HL-60 (cell line): ENCODE measurements around the gene CELF2.

Experiments used
- CTCF ChIP-seq: IDR thresholded peaks from one replicate; pipeline ENCODE4 v1.5.1; 2011; ENCODE audit warnings: low read length, control low read depth, inconsistent platforms; ENCODE audit not compliant: insufficient read depth
- GABPA ChIP-seq: IDR thresholded peaks from 2 replicates; pipeline ENCODE4 v1.6.1; 2012; ENCODE audit warnings: low read depth
- POLR2AphosphoS5 ChIP-seq: IDR thresholded peaks from 2 replicates; pipeline ENCODE4 v1.6.1; 2012; ENCODE audit warnings: low read depth
- REST ChIP-seq: IDR thresholded peaks from 2 replicates; pipeline ENCODE4 v1.6.1; 2012; ENCODE audit warnings: low read depth; ENCODE audit not compliant: insufficient replicate concordance
- SPI1 ChIP-seq: IDR thresholded peaks from 2 replicates; pipeline ENCODE4 v1.6.1; 2012; ENCODE audit warnings: low read depth, mild to moderate bottlenecking, borderline replicate concordance

- no peak for TF ChIP-seq REST
- TF ChIP-seq POLR2AphosphoS5, result no peak
- TF ChIP-seq CTCF, result no peak
- no peak for TF ChIP-seq GABPA
- TF ChIP-seq SPI1, result no peak
Measured at GRCh38 chr10:11116817-11117216, 99.1 kb downstream of the CELF2 start.
